Measurements from ENCODE around the gene CALCR. TPM values are rescaled to one million over a fixed set of nuclear protein-coding genes. Genes with fewer than 3 reads are reported as not detected.

The CALCR gene
- total and polyA plus RNA-seq, 2 experiments from 2014 or later: 0.07 TPM; not detected in 1

- DNase-seq (ENCODE audit: low spot score): no peak
- Histone ChIP-seq H3K27ac (no peak overlapping the region), H3K27me3 (peaks cover 6% of the 10 kb centered on the region), H3K4me3 (no peak overlapping the region), H3K4me1 (ENCODE audit: insufficient read depth) (no peaks in the 10 kb centered on the region), H3K4me2 (no peak overlapping the region), H3K79me2 (no peaks in the 10 kb centered on the region), H2AFZ (no peak overlapping the region), H3K9me3 (ENCODE audit: low read depth) (no peaks in the 10 kb centered on the region), H4K20me1 (ENCODE audit: insufficient read depth, poor library complexity, severe bottlenecking) (no peaks in the 10 kb centered on the region), H3K36me3 (replicated peaks; ENCODE audit: insufficient read depth, low read depth) (no peaks in the 10 kb centered on the region), H3K9me2 (replicated peaks; ENCODE audit: insufficient read depth) (no peaks in the 10 kb centered on the region)
- TF ChIP-seq CTCF (IDR thresholded peaks at IDR 0.05; ENCODE audit: poor library complexity): no peak
- TF ChIP-seq EZH2 (IDR thresholded peaks at IDR 0.05; ENCODE audit: borderline replicate concordance): no peak
- no peak for TF ChIP-seq EZH2phosphoT487 (IDR thresholded peaks at IDR 0.05; ENCODE audit: low read depth, severe bottlenecking, unreplicated experiment)
- 73% methylated on average over 6 of the region's 6 CpGs for WGBS (ENCODE audit: low lambda C conversion rate, missing lambda C conversion rate)
These were observed 196.3 kb downstream of the CALCR start for GRCh38 chr7:93378131-93378760.

- H3K36me3 ChIP-seq (replicated peaks; ENCODE audit: insufficient read depth, low read depth): no peaks in the 10 kb centered on the region
- no peaks in the 10 kb centered on the region for H3K9me3 ChIP-seq (ENCODE audit: low read depth)
- no peaks in the 10 kb centered on the region for H4K20me1 ChIP-seq (ENCODE audit: insufficient read depth, poor library complexity, severe bottlenecking)
- no peaks in the 10 kb centered on the region for H3K9me2 ChIP-seq (replicated peaks; ENCODE audit: insufficient read depth)
- H3K4me3 ChIP-seq: no peak overlapping the region
- no peaks in the 10 kb centered on the region for H3K4me1 ChIP-seq (ENCODE audit: insufficient read depth)
- TF ChIP-seq EZH2 (IDR thresholded peaks at IDR 0.05; ENCODE audit: borderline replicate concordance): no peak
- no peak for TF ChIP-seq CTCF (IDR thresholded peaks at IDR 0.05; ENCODE audit: poor library complexity)
- TF ChIP-seq EZH2phosphoT487 (IDR thresholded peaks at IDR 0.05; ENCODE audit: low read depth, severe bottlenecking, unreplicated experiment): no peak
- H3K79me2 ChIP-seq: no peaks in the 10 kb centered on the region
- H3K27me3 ChIP-seq: peaks cover 6% of the 10 kb centered on the region
- no peak overlapping the region for H3K27ac ChIP-seq
- H2AFZ ChIP-seq: no peak overlapping the region
- H3K4me2 ChIP-seq: no peak overlapping the region
- no peak for DNase-seq (ENCODE audit: low spot score)
These were observed 198.9 kb downstream of the CALCR start for GRCh38 chr7:93375603-93376002.

MicroRNAs within 50 kb of the gene (microRNA counts, 767-probe panel; counts per million panel counts)
- not detected for microRNA hsa-miR-489
- microRNA hsa-miR-653: not detected

Small RNAs within 50 kb of the gene (microRNA-seq; reads per million reads assigned to microRNA genes)
- gene MIR489: 4.0 reads per million
- gene MIR653: 7.2 reads per million, percentile 18 among the genes with 10 or more reads in this experiment

Small RNAs within 50 kb of the gene (small RNA-seq; reads per million reads assigned to genes)
- gene MIR489: 0.25 reads per million
- gene MIR653: 0.19 reads per million

Measured in hepatocyte (in vitro differentiated cells).